CD4-positive, alpha-beta T cell treated with Interferon gamma for 1 hour (primary cell): Measurements from ENCODE around the gene PCCA.
"Not testable (repeated sequence)": the region's sequence is repeated elsewhere in the genome, so short reads cannot be mapped to it uniquely, and the experiment has no call there.

Source experiments
- DNase-seq: peaks from one replicate; pipeline ENCODE4 v3.0.0-alpha.2; 2020

The PCCA gene

GRCh38 chr13:100098445-100099116 lies 9.7 kb downstream of the PCCA start:
- DNase-seq, result no peak

- not testable (repeated sequence) for DNase-seq
These were observed 10.2 kb downstream of the PCCA start for GRCh38 chr13:100099117-100099445.

GRCh38 chr13:100100115-100100879 lies 11.4 kb downstream of the PCCA start:
- no peak for DNase-seq

- DNase-seq, result no peak
These were observed 13.1 kb downstream of the PCCA start for GRCh38 chr13:100102042-100102441.

GRCh38 chr13:100106005-100106404 lies 17.1 kb downstream of the PCCA start:
- no peak for DNase-seq

GRCh38 chr13:100106705-100107104 lies 17.8 kb downstream of the PCCA start:
- DNase-seq, result no peak

- DNase-seq, result no peak
These were observed 20.1 kb downstream of the PCCA start for GRCh38 chr13:100108913-100109507.

- no peak for DNase-seq
These were observed 21.4 kb downstream of the PCCA start for GRCh38 chr13:100110269-100110668.

- DNase-seq, result no peak
These were observed 23.4 kb downstream of the PCCA start for GRCh38 chr13:100112186-100112838.

GRCh38 chr13:100115693-100116254 lies 26.9 kb downstream of the PCCA start:
- no peak for DNase-seq

GRCh38 chr13:100124265-100124664 lies 35.4 kb downstream of the PCCA start:
- DNase-seq, result peak; percentile 6

GRCh38 chr13:100125946-100126345 lies 37.1 kb downstream of the PCCA start:
- DNase-seq, result no peak

GRCh38 chr13:100128373-100128772 lies 39.5 kb downstream of the PCCA start:
- no peak for DNase-seq

- no peak for DNase-seq
These were observed 39.9 kb downstream of the PCCA start for GRCh38 chr13:100128838-100129237.

GRCh38 chr13:100129605-100130004 lies 40.7 kb downstream of the PCCA start:
- peak; percentile 8 for DNase-seq

GRCh38 chr13:100130092-100130491 lies 41.2 kb downstream of the PCCA start:
- DNase-seq, result no peak

GRCh38 chr13:100130930-100131511 lies 42.1 kb downstream of the PCCA start:
- no peak for DNase-seq

- DNase-seq, result no peak
These were observed 43.1 kb downstream of the PCCA start for GRCh38 chr13:100131863-100132574.

- DNase-seq, result no peak
These were observed 50.1 kb downstream of the PCCA start for GRCh38 chr13:100138859-100139491.

- DNase-seq, result no peak
These were observed 50.9 kb downstream of the PCCA start for GRCh38 chr13:100139817-100140216.

GRCh38 chr13:100140441-100140840 lies 51.5 kb downstream of the PCCA start:
- DNase-seq, result no peak

- not testable (repeated sequence) for DNase-seq
These were observed 52.6 kb downstream of the PCCA start for GRCh38 chr13:100141461-100141961.
